Cardiac fibroblast (primary cell): Measurements from ENCODE around the gene BUD23.
"Not testable (repeated sequence)": the region's sequence is repeated elsewhere in the genome, so short reads cannot be mapped to it uniquely, and the experiment has no call there.

ENCODE experiments used
- DNase-seq, 2 donors: peaks; one replicate each; pipeline versions ENCODE4 v3.0.0 to v3.0.0-alpha.2; 2010; ENCODE audit warnings: low read depth in 2 of 2
- H3K4me3 ChIP-seq, 2 donors: replicated peaks in 1 of 2; 1 replicate in 1 of 2; 2 replicates in 1 of 2; pipeline ENCODE4 v1.5.1; 2011; ENCODE audit warnings: low read depth in 2 of 2, low read length in 2 of 2, mild to moderate bottlenecking in 2 of 2, moderate library complexity in 1 of 2
- CTCF ChIP-seq: IDR thresholded peaks from one replicate; pipeline ENCODE4 v1.5.1; 2011; ENCODE audit warnings: low read depth, mild to moderate bottlenecking, low read length, inconsistent platforms

The BUD23 gene

DNA sequence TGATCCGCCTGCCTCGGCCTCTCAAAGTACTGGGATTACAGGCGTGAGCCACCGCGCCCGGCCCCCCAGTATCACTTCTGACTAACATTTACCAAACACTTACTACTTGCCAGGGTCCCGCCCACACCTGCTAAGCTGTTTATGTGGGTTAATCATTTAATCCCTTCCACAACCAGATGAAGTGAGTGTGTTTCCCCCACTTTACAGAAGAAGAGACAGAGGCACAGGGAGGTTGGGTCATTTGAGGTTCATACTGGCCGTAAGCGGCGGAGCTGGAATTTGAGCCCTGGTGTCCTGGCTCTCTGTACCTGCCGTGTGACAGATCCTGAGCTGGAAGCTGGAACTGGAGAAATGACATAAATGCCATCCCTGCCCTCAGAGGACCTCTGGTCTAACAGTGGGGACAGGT is 30.9 kb upstream of the BUD23 start:
- no peak for DNase-seq
- H3K4me3 ChIP-seq = no peak overlapping the region
- no peak for TF ChIP-seq CTCF

DNA sequence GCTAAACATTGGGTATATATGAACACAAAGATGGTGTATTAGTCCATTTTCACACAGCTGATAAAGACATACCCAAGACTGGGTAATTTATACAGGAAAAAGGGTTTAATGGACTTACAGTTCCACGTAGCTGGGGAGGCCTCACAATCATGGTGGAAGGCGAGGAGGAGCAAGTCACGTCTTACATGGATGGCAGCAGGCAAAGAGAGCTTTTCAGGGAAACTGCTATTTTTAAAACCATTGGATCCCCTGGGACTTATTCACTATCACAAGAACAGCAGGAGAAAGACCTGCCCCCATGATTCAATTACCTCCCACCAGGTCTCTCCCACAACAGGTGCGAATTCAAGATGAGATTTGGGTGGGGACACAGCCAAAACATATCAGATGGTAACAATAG is 28.1 kb upstream of the BUD23 start:
- not testable (repeated sequence) for H3K4me3 ChIP-seq, DNase-seq

DNA sequence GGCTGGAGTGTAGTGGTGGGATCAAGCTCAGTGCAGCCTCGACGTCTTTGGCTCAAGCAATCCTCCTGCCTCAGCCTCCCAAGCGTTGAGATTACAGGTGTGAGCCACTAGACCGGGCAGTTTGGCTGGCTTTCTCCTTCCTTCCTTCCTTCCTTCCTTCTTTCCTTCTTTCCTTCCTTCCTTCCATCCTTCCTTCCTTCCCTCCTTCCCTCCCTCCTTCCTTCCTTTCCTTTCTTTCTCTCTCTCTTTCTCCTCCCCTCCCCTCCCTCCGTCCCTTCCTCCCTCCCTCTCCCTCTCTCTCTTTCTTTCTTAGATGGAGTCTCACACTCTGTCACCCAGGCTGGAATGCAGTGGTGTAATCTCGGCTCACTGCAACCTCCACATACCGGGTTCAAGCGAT is 23.4 kb upstream of the BUD23 start:
- no peak for TF ChIP-seq CTCF

DNA sequence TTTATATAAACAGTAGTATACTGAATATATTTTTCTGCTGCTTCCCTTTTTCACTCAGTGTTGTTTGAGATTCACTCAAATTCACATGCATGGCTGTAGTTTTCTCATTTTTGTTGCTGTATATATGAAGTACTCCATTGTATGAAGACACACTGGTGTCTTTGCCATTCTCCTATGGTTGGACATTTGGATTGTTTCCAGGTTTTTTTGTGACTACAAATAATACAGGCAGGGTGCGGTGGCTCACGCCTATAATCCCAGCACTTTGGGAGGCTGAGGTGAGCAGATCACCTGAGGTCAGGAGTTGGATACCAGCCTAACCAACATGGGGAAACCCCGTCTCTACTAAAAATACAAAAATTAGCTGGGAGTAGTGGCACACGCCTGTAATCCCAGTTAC is 22.8 kb upstream of the BUD23 start:
- not testable (repeated sequence) for H3K4me3 ChIP-seq, DNase-seq

More for the DNA sequence above, 23.4 kb upstream of the BUD23 start:
- H3K4me3 ChIP-seq = no peak overlapping the region
- DNase-seq = no peak

GRCh38 chr7:73663033-73663432 is 20.4 kb upstream of the BUD23 start:
- no peak for DNase-seq

GRCh38 chr7:73667344-73668102 is 15.9 kb upstream of the BUD23 start, which contains the start of gene VPS37D:
Gene VPS37D, plus strand, starts transcription at chr7:73667831. Its CDS starts 128 bp downstream, at chr7:73667959.
- H3K4me3 ChIP-seq = peak within 1 kb of the TSS; percentile 63 to 75
- peak; percentile 42 for TF ChIP-seq CTCF

More at GRCh38 chr7:73663033-73663432, 20.4 kb upstream of the BUD23 start:
- no peak overlapping the region for H3K4me3 ChIP-seq
- TF ChIP-seq CTCF = no peak

GRCh38 chr7:73668103-73668885 is 15.1 kb upstream of the BUD23 start:
- peak overlapping the region; percentile 63 to 75 for H3K4me3 ChIP-seq
- no peak for DNase-seq

More at GRCh38 chr7:73667344-73668102, 15.9 kb upstream of the BUD23 start, which contains the start of gene VPS37D:
- peak; percentile 84 to 92 for DNase-seq

More at GRCh38 chr7:73668103-73668885, 15.1 kb upstream of the BUD23 start:
- no peak for TF ChIP-seq CTCF
